ENCODE data around the gene CECR2.

- TF ChIP-seq, protein P1, sequence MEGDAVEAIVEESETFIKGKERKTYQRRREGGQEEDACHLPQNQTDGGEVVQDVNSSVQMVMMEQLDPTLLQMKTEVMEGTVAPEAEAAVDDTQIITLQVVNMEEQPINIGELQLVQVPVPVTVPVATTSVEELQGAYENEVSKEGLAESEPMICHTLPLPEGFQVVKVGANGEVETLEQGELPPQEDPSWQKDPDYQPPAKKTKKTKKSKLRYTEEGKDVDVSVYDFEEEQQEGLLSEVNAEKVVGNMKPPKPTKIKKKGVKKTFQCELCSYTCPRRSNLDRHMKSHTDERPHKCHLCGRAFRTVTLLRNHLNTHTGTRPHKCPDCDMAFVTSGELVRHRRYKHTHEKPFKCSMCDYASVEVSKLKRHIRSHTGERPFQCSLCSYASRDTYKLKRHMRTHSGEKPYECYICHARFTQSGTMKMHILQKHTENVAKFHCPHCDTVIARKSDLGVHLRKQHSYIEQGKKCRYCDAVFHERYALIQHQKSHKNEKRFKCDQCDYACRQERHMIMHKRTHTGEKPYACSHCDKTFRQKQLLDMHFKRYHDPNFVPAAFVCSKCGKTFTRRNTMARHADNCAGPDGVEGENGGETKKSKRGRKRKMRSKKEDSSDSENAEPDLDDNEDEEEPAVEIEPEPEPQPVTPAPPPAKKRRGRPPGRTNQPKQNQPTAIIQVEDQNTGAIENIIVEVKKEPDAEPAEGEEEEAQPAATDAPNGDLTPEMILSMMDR (IDR thresholded peaks at IDR 0.05): no peak
- TF ChIP-seq POLR2A (IDR thresholded peaks at IDR 0.05): no peak
These were observed 31.0 kb downstream of the CECR2 start for GRCh38 chr22:17400305-17400704.
